HT-29 (cell line): ENCODE data around the gene ZNF776. TPM values are rescaled to one million over a fixed set of nuclear protein-coding genes. Genes with fewer than 3 reads are reported as not detected.
"Not testable (repeated sequence)": the region's sequence is repeated elsewhere in the genome, so short reads cannot be mapped to it uniquely, and the experiment has no call there.

Experiments
- DNase-seq: peaks from one replicate; pipeline ENCODE4 v3.0.0-alpha.2; 2015; ENCODE audit warnings: low spot score
- total RNA-seq: library from RNA; depleted of rRNA; stranded (reverse); fragments of >200 nt; shearing (Covaris generic); gene quantifications from 2 replicates; pipeline ENCODE4 v1.2.3, GENCODE V29; 2014; rRNA removed

Gene ZNF776
- total RNA-seq: 11.4 and 14.6 TPM in 2 replicates

DNA sequence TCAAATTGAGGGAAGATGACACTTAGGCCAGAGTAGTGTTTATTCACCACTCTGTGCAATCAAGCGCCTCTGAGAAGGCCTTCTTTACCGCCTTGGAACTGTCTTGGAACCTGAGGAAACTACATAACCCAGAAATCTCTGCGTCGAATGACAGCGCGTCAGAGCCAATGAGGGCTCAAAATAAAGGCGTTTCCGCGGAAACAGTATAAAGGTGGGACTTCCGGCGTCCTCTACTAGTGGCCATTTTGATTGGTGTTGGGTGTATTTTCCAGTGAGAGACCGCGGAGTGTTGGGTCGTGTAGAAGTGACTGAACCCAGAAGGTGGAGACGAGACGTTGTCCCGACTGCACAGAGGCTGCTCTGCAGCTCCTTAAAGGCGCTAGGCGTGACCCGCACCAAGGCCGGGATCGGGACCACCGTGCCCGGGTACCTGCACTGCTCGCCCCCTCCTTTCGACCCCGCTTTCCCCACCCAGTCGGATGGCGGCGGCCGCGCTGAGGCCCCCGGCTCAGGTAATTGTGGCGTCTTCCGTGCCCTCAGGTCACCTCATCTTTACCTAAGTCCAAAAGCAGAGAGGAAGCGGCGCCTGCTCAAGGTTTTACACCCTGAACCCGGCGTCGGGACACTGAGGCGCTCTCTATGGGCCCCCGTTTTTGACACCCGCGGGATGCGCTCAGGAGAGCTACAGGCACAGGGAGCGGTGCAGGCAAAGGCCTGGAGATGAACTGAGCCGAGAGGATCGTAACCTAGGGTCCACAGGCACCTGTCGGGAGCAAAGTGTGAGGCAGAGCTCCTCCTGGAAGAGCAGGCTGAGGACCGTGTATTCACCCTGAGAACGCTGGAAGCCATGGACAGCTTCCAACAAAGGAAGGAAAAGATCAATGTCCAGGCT is at the start of gene ZNF776:
ZNF776 (plus strand) TSS at position 236 of the 892 bp plus-strand sequence; CDS start at position 480, 244 bp downstream.
- DNase-seq: peak; percentile 97

DNA sequence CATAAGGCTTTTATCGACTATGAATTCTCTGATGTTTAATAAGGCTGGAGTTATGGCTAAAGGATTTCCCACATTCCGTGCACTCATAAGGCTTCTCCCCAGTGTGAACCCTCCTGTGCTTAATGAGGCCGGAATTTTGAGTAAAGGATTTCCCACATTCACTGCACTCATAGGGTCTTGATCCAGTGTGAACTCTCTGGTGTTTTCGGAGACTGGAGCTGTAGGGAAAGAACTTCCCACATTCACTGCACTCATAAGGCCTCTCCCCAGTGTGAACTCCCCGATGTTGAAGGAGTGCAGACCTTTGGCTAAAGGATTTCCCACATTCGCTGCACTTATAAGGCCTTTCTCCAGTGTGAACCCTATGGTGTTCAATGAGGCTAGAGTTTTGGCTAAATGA is 45.0 kb upstream of the ZNF776 start:
- no peak for DNase-seq

DNA sequence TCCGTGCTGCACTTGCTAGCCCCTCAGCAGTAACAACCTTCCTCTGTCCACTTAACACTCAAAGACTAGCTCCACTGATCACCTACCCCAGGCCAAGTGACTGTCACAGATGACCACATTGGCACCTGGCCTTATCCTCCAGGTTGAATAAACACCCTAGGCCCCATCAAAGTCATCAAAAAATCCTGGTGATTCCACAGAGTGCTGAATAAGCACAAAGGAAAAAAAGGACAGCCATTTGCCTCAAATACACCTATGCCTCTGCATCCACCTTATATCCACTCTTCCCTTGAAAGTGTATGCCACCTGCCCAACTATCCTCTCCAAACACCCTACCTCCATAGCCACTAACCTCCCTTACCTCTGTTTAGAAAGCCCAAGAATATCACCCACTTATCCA is 40.3 kb upstream of the ZNF776 start:
- DNase-seq: no peak

DNA sequence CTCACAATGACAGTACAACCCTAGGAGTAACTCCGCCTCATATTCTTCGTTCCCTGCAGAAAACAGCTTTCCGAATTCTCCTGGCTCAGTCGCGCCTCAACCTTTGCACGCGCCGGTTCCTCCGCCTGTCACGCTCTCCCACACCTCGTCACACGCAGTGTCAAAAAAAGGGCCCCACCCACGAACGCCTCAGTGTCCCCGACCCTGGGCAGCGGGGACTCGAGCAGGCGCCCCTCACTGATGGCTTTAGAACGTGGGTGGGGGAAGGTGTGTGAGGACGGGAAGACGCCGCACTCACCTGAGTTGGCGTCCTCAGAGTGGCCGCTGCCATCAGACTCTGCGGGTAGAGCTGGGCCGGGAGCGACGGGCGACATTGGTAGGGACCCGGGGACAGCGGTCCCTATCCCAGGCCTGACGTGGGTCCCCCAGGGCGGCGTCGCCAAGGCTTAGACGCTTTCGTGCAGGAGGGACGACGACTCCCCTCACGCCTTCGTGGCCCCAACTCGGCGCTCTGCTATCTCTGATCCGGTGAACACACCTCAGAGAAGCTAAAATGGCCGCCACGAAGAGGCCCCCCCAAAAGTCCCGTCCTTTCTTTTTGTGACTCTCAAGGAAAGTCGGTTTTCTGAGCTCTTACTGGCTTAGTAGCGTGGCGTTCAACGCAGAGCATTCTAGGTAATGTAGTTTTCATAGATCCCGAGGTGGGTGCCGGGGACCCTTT is 37.8 kb upstream of the ZNF776 start, which contains the start of gene ZNF154:
ZNF154 (minus strand) TSS at position 564 of the 721 bp plus-strand sequence; CDS start at position 331, 233 bp downstream.
- no peak for DNase-seq

DNA sequence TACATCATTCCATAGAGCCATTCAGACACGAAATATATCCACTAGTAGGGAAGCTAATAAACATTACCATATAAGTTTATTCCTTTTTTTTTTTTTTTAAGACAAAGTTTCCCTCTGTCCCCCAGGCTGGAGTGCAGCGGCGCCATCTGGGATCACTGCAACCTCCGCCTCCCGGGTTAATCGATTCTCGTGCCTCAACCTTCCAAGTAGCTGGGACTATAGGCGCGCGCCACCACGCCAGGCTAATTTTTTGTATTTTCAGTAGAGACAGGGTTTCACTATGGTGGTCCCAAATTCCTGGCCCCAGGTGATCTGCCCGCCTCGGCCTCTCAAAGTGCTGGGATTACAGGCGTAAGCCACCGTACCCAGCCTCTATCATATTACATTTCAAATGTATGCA is 37.0 kb upstream of the ZNF776 start:
- no peak for DNase-seq

DNA sequence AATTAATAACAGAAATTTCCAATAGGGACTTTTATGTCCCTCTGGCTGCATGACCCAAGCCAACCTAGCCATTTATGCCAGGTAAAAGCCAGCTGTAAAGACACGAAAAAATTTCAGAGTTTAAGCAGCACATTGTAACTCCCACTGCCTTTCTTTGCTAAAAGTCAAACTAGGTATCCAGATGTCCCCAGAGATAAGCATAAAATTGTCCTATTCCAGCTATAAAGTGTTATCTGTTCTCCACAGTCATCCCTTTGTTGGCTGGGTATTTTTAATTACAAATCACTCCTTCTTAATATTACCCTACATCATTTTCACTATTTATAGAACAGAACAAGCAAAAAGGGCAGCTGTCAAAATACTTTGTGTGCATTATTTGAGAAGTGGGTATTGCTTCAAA is 34.4 kb upstream of the ZNF776 start:
- no peak for DNase-seq

DNA sequence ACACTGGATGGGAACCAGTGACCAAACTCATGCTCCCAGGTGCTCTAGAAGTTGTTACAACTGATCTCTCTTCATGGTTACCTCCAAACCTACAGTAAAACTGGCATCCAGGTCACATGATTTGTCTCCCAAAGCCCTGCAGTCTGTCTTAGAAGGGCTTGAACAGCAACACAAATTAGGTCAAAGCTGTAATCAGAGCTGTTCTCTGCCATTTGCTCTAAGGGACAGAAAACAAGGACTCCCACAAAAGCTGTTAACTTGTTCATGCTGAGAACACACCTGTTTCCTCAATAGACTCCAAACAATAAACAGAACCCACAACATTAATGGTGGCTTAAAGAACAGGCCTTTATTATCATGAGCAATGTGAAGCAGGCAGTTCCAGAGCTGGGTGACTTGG is 27.2 kb upstream of the ZNF776 start:
- DNase-seq: no peak

DNA sequence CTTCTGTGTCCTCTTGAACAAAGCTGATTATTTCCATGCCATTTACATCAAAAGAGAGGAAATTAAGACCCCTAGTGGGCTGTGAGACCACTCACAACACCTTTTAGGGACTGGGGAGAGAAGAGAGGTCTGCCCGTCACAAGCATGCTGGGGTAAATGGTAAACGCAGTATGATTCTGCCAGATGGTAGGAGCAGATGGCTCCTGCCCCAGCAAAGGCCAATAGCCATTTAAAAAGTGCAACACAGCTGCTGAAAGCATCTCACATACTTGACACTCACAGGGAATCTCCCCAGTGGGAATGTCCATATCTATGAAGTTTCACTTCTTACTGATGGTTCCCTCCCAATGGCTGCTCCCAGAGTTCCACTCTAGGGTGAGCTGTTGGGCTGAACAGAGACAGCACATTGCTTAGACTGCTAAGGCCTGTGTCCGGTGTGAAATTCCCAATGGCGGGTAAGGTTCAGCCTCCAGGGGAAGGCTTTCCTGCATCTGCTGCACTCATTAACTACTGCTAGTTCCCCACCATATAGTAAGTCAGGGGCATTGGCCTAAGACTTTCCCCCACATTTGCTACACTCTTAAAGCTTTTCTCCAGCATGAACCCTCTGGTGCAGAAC is 26.6 kb upstream of the ZNF776 start:
- DNase-seq: no peak

DNA sequence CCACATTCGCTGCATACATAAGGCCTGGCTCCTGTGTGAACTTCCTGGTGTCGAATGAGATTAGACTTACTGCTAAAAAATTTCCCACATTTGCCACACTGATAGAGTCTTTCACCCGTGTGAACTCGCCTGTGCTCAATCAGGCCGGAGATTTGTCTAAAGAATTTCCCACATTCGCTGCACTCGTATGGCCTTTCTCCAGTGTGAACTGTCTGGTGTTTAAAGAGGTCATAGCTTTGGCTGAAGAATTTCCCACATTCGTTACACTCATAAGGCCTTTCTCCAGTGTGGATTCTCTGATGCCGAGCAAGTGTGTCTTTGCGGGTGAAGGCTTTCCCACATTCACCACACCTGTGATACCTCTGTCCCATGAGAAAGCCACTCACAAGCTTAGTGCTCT is 25.7 kb upstream of the ZNF776 start:
- no peak for DNase-seq

DNA sequence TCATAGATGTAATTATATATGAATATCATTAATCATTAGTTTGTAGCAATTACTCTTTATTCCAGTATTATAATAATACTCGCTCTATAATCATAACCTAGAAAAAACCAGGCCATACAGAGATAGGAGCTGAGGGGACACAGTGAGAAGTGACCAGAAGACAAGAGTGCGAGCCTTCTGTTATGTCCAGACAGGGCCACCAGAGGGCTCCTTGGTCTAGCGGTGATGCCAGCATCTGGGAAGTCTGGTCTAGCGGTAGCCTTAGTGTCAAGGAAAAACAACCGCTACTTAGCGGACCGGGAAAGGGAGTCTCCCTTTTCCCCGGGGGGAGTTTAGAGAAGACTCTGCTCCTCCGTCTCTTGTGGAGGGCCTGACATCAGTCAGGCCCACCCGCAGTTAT is 8.3 kb upstream of the ZNF776 start:
- peak; percentile 27 for DNase-seq

DNA sequence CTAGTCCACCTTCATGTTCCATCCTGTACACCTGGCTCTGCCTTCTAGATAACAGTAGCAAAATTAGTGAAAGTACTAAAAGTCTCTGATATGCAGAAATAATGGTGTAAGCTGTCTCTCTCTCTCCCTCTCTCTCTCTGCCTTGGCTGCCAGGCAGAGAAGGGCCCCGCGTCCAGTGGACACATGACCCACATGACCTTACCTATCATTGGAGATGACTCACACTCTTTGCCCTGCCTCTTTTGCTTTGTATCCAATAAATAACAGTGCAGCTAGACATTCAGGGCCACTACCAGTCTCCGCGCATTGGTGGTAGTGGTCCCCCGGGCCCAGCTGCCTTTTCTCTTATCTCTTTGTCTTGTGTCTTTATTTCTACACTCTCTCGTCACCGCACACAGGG is 7.8 kb upstream of the ZNF776 start:
- not testable (repeated sequence) for DNase-seq

DNA sequence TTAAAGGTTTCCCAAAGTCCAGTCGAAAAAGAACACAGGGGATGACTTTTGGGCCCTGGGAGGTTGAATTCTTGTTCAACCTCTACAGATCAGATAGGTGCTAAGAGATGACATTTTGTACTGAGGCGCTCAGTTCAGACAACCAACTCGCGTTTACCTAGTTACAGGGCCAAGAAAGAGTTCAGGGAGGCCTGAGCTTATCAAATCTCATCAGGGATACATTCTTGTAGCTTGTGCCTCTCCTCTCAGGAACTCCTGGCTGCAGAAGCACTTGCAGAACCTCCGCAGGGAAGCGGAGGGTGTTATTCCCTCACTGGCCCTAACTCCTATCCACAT is 825 bp downstream of the ZNF776 start:
- peak; percentile 44 for DNase-seq

DNA sequence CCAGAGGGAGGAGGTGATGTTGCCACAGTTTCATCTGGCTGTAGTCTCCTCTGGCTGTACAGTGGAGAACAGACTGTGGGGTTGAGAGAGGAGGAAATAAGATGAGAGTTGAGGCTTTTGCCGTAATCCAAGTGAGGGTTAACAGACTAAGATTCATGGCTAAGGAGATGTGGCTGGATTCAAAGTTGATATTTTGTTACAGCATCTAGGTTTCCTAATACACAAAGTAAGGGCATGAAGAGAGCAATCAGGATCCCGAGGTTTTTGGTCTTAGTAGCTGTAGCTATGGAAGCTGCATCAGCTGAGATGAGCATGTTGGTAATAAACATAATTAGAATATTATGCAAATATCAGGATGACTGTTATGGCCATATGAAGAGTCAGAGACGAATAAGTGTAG is 1.4 kb downstream of the ZNF776 start:
- no peak for DNase-seq

DNA sequence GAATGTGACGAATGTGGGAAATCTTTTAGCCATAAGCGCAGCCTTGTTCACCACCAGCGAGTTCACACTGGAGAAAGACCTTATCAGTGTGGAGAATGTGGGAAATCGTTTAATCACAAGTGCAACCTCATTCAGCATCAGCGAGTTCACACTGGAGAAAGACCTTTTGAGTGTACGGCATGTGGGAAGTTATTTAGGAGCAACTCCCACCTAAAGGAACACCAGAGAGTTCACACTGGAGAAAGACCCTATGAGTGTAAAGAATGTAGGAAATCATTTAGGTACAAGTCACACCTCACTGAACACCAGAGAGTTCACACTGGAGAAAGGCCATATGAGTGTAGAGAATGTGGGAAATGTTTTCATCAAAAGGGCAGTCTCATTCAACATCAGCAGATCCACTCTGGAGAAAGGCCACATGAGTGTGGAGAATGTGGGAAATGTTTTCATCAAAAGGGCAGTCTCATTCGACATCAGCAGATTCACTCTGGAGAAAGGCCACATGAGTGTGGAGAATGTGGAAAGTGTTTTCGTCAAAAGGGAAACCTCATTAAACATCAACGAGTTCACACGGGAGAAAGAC is 7.6 kb downstream of the ZNF776 start:
- no peak for DNase-seq

DNA sequence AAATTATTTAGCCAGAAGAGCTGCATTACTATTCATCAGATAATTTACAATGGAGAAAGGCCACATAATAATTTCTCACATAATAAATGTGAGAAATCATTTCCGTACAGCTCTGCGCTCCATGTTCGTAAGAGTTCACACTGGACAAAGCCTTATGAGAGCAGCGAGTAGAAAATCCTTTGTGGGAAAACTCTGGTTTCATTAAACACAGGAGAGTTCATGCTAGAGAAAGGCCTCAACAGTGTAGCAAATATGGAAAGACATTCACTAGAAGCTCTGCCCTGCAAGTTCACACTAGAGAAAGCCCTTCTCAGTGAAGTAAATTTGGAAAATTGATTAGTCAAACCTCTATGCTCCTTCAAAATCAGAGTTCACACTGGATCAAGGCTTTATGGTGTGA is 8.4 kb downstream of the ZNF776 start:
- DNase-seq: no peak

DNA sequence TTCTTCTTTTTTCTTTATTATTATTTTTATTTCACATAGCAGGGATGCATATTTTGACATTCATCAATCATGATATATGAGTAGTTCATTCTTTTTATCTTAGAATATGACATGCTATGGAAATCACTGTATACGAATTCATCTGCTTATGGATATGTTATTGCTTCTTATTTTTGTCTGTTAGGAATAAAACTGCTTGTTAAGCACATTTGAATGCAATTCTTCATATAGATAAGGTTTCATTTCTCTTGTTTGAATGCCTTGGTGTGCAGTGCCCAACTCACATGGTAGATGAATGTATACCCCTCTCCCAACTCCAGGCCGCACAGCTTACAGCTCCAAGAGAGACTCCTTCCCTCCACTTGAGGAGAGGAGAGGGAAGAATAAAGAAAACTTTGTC is 11.3 kb downstream of the ZNF776 start:
- DNase-seq: no peak

DNA sequence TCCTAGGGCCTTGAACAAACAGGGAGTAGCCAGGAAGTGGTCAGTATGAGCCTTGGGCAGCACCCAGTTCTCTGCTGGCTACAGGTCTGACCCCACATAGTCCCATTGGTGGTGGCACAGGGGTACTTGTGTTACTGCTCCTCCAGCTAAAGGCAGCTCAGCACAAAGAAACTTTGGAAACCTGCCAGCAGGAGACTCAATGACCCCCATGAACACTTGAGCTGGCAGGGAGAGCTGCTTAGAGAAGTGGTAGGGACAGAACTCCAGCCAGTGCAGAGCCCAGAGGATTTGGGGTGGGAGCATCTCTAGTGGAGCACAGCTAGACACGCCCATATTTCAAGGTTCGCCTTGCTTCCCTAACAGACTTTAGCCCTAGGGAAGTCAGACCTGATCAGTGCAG is 12.5 kb downstream of the ZNF776 start:
- DNase-seq: no peak

DNA sequence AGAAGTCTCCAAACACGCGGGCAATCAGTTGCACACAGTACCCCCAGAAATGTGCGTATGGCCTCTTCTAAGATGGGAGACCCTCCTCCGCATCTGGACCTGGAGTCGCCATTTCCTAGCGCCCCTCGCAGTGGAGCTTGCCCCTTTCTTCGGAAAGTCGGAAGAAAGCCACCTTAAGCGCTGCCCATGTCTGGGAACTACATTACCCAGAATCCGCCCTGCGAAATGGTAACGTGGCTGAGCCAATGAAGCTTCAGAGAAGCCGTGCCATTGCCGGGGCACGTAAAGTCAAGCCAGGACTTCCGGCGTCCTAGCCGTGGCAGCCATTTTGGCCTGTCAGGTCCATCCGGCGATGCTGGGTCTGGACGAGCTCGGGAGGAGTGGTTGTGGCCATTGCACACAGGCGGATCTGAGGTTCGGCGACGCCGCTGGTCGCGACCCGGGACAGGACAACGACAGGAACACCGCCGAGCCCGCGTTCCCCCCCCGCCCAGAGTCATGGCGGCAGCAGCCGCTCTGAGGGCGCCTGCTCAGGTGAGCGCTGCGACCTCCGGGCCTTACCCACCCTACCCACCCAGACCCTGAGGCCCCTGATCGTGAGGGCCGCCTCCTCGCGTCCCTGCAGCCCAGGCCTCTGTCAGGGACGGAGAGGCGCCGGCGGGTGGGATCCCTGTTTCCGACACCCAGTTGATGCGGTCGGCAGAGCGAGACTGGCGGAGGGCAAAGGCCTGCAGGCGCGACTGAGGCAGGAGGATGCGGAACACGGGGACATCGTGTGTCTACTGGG is 22.9 kb downstream of the ZNF776 start, which contains the start of gene ZNF586:
ZNF586 (plus strand) TSS at position 332 of the 787 bp plus-strand sequence; CDS start at position 499, 167 bp downstream.
- peak; percentile 97 for DNase-seq

DNA sequence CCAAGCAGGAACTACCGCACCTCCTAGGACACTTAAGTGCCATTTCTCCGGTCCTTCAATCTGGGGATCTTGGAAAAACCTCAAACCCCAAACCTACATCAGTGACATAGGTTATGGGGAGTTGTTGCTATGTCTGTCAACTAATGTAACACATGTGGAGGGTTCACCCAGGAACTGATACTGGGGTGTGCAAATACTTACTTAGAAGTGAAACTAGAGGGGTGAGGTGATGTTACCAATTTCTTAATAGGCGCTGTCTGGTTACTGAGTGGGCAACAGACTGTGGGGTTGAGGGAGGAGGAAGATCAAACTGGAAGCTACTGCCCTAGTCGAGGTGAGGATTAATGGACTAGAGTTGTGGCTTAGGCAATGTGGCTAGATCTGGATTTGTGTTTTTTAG is 24.8 kb downstream of the ZNF776 start:
- no peak for DNase-seq

DNA sequence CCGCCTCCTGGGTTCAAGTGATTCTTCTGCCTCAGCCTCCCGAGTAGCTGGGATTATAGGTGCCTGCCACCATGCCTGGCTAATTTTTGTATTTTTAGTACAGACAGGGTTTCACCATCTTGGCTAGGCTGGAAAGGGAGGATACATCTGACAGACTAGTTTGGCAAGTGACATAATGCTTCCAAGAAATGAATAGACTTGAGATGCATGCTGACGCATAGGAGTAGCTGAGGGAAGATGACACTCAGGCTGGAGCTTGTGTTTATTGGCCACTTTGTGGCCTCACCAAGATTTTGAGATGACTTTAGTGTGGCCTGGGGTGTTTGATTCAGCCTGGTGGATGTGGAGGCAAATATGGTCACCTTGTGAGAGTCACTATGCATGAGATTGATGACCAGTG is 26.9 kb downstream of the ZNF776 start:
- no peak for DNase-seq

DNA sequence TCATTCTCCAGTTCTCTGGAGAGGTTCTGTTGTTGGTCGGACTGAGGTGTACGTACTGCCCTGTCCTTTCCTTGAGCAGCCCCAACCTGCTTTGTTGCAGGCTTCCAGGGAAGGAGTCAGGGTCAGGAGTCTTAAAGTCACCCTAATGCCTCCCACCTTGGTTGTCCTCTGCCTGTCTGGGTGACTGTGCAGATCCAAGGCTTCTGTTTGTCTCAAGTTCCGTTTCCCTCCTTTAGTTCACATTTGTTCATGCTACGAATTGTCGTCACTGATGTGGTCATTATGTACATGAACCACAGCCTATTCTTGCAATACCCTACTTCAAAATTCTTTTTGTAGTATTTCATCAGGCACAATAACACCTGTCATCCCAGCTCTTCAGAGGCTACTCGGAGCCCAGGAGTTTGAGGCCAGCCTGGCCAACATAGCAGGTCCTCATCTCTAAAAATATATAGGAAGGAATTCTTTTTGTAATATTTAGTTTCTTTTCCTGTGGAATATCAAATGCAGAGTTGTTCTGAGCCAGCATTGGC is 30.2 kb downstream of the ZNF776 start:
- no peak for DNase-seq
